Measurements from ENCODE around the gene AOAH.

DNA sequence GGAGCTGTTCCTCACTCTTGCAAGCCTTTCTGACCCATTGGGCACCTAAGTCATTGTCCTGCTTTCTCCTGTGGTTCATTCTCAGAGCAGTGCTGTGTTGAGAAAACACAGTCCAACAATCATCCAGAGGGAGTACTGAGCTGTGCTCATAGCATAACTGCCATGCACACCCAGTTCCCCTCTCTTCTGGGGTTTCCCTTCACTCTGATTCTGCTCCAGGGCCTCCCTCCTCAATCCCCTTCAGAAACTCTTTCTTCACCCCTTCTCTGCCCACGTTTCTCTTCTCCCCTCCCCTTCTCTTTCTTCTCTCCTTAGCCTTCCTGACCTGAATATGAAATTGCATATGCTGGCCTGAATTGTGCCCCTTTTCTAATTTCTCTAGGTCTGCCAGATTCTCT lies 155.8 kb downstream of the AOAH start:
- TF ChIP-seq, protein P1, sequence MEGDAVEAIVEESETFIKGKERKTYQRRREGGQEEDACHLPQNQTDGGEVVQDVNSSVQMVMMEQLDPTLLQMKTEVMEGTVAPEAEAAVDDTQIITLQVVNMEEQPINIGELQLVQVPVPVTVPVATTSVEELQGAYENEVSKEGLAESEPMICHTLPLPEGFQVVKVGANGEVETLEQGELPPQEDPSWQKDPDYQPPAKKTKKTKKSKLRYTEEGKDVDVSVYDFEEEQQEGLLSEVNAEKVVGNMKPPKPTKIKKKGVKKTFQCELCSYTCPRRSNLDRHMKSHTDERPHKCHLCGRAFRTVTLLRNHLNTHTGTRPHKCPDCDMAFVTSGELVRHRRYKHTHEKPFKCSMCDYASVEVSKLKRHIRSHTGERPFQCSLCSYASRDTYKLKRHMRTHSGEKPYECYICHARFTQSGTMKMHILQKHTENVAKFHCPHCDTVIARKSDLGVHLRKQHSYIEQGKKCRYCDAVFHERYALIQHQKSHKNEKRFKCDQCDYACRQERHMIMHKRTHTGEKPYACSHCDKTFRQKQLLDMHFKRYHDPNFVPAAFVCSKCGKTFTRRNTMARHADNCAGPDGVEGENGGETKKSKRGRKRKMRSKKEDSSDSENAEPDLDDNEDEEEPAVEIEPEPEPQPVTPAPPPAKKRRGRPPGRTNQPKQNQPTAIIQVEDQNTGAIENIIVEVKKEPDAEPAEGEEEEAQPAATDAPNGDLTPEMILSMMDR (IDR thresholded peaks at IDR 0.05; ENCODE audit: extremely low read depth in 1 of 2, insufficient read depth in 1 of 2, low read depth in 1 of 2, low read length in 2 of 2) = no peak
- TF ChIP-seq POLR2A (IDR thresholded peaks at IDR 0.05; ENCODE audit: low read depth, low read length) (no peak), EZH2 (IDR thresholded peaks at IDR 0.05; ENCODE audit: borderline replicate concordance, low read depth, low read length, severe bottlenecking) (no peak), FOS (IDR thresholded peaks at IDR 0.05; ENCODE audit: borderline replicate concordance, insufficient read depth, low read length) (no peak), MYC (IDR thresholded peaks at IDR 0.05; ENCODE audit: low read depth, low read length) (no peak), GATA2 (IDR thresholded peaks at IDR 0.05; ENCODE audit: insufficient read depth, insufficient read length, low read depth, low read length) (no peak), POLR2AphosphoS5 (IDR thresholded peaks at IDR 0.05; ENCODE audit: insufficient read depth, low read depth, low read length) (no peak)
- TF ChIP-seq, protein P2, sequence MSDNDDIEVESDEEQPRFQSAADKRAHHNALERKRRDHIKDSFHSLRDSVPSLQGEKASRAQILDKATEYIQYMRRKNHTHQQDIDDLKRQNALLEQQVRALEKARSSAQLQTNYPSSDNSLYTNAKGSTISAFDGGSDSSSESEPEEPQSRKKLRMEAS (IDR thresholded peaks at IDR 0.05; ENCODE audit: insufficient read depth, insufficient read length) = no peak

Measured in endothelial cell of umbilical vein (primary cell).